GM19372 (cell line): Measurements from ENCODE around the gene ZNF501.

ENCODE experiments used
- ATAC-seq: cut with Tn5 transposase; IDR thresholded peaks from one replicate; pipeline ENCODE4 v1.9.1; 2021; ENCODE audit warnings: mild to moderate bottlenecking, low read depth, moderate library complexity; ENCODE audit not compliant: unreplicated experiment

The ZNF501 gene

DNA sequence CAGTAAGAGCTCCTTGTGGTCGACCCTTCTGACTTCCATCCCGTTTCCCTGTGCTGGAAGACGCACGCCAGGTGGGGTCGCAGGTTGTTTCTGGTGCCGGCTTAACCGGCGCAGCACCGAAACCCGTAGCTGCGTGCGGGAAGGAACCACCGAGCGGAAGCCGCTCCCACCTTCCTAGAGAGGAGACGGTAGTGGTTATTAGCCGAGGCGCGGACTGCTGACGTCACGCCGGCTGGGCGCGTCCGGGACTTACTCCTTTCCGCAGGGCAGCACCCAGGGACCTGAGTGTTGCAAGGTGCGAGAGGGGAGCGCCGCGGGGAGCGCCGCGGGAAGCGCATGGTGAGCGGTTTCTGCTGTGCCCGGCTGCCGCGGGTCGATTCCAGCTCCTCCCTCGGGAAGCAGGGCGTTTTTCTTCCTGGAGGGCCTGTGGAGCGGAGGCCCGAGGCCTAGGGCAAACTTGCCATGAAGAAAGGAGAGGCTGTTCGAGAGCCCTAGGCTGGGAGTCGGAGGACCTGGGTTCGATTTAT is at the start of gene ZNF501:
Gene ZNF501, plus strand, starts transcription at position 252 of the 527 bp plus-strand sequence. CDS start 4,787 bp downstream, outside the sequence.
- peak; percentile 90 for ATAC-seq

DNA sequence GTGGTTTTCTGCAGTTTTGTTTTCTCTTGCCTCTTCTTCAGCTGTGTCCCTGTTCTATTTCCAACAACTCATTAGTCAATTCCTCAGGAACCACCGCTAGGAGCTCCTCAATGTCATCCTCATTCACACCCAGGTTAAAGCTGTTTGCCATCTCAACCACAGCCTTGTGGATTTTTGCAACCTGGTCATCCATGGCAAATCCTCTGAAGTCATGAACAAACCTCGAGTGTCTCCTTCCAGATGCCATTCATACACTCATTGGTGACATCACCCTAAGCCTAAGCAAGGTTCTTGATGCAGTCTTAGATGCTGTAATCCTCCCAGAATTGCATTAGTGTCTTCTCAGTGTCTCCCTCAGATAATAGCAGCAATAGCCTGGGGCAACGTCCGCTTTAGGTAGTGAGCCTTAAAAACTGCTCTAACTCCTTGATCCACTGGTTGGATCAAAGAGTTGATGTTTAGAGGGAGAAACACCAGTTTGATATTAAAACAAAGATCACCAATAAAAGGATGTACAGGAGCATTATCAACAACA is 48.4 kb upstream of the ZNF501 start:
- no peak for ATAC-seq

DNA sequence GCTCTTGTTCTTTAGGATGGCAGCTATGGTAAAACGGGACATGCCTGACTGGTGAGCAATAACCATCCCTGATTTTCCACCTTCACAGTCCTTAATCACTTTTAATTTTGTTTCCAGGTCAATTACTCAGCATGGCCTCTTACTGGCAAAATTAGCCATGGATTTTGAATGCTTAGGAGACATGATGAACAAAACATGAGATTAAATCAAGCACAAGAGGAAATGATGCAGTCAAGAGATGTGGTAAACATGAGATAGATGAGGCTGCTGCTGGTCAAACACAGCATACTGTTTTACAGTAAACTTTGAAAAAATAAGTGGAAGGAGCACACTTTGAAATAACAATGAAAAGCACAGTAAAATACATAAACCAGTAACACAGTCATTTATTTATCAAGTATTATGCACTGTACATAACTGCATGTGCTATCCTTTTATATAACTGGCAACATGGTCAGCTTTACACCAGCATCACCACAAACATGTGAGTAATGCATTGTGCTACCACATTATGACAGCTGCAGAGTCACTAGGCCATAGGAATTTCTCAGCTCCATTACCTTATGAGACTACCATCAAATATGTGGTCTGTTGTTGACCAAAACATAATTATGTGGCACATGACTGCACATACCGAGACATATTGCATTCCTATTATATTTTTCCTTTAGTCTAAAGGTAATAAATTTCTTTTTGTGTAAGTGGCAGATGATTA is 47.1 kb upstream of the ZNF501 start:
- no peak for ATAC-seq

DNA sequence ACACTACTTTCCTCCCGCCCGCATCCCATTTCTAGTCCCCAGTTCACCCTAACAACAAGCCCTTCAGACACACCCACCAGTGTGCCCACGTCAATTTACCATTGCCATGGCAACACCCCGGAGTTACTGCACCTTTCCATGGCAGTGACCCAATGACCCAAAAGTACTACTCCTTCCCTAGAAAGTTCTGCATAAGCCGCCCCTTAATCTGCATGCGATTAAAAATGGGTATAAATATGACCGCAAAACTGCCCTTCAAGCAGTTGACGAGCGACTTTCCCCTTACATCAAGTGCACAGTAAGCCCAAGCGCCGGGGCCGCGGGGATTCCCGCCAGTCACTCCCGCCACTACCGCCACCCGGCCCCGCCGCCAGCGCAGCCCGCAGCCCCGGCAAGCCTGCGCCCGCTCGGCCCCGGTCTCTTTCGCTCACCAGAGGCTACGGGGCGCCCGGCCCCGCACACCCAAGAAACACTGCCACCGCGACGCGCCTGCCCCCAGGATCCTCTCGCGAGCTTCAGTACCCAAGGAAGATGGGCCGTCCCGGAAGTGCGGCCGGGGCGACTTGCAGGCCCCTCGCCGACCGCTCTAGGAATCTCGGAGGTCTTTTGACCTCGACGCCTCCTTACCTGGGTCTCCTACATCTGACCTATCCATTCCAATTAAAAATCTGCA is 44.2 kb upstream of the ZNF501 start:
- peak; percentile 82 for ATAC-seq

DNA sequence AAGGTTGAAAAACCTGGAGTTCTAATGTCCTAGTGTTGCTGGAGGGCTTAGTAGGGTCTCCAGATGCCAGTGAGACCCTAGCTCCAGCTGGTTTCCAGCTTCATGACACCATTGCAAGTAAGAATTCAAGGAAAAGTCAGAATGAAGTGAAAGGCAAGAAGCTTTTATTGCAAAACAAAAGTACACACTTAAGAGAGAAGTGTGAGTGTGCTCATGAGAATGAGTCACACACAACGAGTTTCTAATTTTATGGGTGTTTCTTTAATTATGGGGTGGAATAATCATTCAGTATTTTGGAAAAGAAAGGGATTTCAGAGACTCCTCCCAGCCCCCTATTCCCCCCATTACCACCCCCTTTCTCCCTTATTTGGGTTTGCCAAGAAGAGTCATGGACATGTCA is 41.5 kb upstream of the ZNF501 start:
- ATAC-seq = no peak

DNA sequence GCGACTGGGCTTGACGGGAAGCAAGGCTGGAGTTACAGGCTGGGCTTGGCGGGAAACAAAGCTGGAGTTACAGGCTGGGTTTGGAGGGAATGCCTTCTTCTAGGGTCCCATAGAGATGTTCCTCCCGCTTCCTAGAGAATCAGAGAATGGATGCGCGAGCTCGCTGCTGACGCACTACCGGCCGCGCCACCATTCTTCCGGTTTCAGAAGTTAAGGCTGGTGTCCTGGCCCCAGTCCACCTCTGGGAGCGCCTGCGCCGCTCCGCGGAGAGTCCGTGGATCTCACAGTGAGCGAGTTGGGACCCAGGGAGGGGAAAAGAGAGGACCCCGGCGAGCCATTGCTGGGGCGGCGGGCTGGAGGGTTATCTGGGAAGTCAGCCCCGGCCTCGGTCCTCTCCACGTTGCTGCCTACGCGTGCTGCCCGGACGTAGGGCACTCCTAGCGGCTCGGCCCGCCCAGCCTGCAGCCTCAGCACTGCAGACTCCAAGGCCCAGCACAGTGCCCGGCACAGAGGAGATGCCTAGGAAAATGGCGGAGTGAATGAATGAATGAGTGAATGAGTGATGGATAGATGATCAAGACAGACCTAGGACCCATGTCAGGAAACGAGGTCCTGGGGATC is 16.9 kb upstream of the ZNF501 start, which contains the start of gene ZNF502:
Gene ZNF502, plus strand, starts transcription at position 206 of the 621 bp plus-strand sequence. CDS start 7,602 bp downstream, outside the sequence.
- no peak for ATAC-seq

DNA sequence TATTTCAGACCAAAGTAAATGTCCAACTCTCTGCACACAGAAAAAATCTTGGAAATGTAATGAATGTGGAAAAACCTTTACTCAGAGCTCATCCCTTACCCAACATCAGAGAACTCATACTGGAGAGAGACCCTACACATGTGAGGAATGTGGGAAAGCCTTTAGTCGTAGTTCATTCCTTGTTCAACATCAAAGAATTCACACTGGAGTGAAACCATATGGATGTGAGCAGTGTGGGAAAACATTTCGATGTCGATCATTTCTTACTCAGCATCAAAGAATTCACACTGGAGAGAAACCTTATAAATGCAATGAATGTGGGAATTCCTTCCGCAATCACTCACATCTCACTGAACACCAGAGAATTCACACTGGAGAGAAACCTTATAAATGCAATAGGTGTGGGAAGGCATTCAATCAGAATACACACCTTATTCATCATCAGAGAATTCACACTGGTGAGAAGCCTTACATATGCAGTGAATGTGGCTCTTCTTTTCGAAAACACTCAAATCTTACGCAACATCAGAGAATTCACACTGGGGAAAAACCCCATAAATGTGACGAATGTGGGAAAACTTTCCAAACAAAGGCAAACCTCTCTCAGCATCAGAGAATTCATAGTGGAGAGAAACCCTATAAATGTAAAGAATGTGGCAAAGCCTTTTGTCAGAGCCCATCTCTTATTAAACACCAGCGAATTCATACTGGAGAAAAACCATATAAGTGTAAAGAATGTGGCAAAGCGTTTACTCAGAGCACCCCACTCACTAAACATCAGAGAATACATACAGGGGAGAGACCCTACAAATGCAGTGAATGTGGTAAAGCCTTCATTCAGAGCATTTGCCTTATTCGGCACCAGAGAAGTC is 8.0 kb upstream of the ZNF501 start:
- ATAC-seq = no peak

DNA sequence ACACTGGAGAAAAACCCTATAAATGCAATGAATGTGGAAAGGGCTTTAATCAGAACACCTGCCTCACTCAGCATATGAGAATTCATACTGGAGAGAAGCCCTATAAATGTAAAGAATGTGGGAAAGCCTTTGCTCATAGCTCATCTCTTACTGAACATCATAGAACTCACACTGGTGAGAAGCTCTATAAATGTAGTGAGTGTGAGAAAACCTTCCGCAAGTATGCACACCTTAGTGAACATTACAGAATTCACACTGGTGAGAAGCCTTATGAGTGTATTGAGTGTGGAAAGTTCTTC is 7.4 kb upstream of the ZNF501 start:
- ATAC-seq = no peak

DNA sequence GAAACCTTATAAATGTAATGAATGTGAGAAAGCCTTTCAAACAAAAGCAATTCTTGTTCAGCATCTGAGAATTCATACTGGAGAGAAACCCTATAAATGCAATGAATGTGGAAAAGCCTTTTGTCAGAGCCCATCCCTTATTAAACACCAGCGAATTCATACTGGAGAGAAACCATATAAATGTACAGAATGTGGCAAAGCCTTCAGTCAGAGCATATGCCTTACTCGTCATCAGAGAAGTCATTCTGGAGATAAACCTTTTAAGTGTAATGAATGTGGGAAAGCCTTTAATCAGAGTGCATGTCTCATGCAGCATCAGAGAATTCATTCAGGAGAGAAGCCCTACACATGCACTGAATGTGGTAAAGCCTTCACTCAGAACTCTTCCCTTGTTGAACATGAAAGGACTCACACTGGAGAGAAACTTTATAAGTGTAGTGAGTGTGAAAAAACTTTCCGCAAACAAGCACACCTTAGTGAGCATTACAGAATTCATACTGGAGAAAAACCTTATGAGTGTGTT is 5.3 kb downstream of the ZNF501 start:
- ATAC-seq = no peak

DNA sequence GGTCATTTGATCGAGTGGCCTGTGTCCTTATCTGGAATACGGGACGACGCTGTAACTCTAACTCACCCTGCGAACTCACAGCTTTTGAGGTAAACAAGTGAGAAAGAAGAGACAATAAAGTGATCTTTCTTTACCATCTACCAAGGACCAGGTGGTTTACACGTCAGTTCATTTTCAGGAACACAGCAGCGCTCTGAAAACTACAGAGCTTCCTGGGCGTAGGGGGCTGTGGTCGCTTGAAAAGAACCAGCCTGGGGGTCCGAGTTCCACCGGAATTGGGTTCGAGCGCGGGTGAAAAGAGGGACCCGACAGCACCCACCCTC is 31.6 kb downstream of the ZNF501 start:
- peak; percentile 16 for ATAC-seq

DNA sequence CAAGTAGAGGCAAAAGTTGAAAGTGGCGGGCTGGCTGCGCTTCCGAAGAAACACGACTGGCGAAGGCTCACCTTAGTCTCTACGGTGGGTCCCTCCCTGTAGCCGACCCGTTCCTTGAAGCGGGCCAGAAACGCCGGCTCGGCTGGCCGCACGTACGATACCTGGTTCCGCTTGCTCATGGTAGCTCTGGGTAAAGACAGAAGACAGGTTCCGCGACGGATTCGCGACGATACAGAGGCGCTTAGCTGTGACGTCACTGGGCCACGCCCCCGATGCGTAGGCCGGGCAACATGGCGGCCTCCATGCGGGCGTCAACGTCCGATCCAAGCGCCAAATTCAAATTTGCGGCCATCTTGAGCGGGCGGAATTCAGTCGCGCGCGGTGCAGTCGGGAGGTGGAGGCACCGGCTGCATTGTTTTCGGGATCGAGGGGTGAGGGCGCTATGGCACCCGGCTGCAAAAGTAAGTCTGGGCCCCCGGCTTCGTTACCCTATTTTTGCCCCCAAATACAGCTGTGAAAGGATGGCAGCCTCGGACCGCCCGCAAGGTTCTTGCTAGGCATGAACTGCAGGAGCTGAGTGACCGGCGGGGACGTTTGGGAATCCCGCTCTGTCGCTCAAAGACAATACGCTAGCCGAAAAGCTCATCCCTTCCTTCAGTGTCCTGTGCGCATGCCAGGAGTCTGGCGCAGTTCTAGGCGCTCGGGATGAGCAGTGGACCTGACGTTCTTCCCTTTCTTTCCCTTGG is 32.2 kb downstream of the ZNF501 start, which contains the start of the genes KIAA1143 and KIF15:
Gene KIAA1143, minus strand, starts transcription at position 196 of the 746 bp plus-strand sequence. Its CDS starts 17 bp downstream, at position 179.
Gene KIF15, plus strand, starts transcription at position 371 of the 746 bp plus-strand sequence. Its CDS starts 72 bp downstream, at position 443.
- peak; percentile 88 for ATAC-seq

DNA sequence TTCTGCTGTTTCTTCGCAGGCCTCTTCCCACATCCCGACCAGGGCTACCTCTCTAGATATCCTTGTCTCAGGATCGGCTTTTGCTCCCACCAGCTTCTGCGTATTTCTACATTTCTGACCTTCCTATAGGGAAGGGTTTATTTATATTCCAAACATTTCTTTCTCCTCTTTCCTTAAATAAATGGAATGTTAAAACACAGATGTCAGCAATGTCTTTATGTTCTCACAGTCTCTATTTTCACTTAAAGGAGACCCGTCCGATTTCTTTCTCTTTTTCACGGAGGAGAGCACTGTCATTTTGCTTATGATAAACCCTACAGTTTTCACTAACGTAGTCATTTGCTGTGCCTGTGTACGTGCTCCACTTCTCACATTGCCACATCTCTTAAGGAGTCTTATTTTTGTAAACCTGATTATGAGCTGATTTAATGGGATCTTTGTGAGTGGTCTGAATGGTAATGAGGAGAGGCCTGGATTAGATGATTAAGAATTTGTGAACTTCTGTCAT is 32.8 kb downstream of the ZNF501 start:
- ATAC-seq = peak; percentile 10

DNA sequence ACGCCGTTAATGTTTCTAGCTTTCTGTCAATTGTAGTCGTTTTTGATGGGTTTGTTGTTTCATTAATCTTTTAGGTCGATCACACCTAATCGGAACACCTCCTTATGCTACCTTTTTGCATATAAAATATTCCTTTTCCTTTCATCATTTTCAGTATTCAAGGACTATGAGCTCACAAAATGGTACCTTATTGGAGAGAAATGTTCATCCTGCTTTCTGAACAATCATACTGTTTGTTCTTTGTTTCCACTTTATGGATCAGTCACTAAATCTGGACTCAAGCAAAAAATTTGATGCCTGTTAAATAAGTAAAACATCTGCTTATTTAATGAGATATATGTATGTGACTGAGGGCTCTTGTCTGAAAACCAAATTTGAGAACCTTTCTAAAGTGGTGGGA is 33.3 kb downstream of the ZNF501 start:
- ATAC-seq = no peak

DNA sequence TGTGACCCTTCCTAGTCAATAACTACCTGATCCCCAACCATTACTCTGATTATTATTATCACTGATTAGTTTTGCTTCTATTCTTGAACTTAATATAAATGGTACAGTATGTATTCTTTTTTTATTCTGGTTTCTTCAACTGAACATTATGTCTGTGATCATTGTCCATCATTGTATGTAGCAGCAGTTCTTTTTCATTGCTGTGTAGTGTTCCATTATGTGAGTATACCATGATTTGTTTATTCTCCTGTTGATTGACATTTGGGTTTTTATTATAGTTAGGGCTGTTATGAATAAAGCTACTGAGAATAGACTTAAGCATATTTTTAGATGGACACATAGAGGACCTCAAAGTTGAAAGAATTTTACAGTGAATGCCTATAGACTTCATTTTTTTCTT is 34.8 kb downstream of the ZNF501 start:
- ATAC-seq = no peak

DNA sequence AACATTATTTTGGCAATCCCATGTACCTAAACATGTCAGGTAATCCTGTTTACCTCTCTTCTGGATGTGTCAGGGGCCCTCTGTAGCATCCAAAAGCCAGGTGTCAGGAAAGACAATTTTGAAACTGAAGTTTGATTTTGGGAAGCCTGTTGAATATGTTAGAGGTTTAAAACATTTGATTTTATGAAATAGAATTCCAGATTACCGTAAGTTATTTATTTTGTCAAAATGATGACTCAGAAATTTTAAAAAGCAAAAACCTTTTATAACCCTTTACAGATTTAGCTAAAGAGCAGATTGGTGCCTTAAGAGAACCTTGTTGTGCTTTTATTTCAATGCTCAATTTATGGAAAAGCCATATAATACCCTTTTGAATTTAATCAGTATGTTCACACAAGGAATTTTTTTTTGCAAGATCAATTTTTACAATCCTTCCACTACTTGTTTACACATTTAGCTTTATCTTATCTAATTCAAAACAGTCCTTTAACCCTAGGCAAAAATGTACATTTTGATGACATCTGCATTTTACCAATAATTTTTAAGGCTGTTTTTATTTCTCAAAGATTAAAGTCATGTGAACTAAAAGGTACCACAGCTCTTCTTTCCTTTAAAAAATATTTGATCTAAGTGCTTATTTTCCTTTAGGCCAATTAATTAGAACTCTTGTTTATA is 42.1 kb downstream of the ZNF501 start:
- no peak for ATAC-seq

DNA sequence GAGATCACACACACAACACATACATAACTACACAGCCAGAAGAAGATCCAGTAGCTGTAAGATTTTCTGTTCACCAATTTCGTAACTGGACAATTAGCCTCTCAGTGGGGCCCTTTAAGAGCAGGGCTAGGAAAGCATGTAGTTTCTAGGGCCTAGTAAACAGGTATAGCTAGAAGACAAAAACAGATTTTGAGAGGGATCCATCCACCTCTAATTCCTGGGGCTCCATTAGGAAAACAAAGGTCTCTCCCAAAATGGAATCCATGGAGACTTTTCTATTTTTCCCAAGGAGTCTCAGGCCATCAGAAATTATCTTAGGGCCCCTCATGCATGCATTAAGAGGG is 42.6 kb downstream of the ZNF501 start:
- ATAC-seq = no peak

DNA sequence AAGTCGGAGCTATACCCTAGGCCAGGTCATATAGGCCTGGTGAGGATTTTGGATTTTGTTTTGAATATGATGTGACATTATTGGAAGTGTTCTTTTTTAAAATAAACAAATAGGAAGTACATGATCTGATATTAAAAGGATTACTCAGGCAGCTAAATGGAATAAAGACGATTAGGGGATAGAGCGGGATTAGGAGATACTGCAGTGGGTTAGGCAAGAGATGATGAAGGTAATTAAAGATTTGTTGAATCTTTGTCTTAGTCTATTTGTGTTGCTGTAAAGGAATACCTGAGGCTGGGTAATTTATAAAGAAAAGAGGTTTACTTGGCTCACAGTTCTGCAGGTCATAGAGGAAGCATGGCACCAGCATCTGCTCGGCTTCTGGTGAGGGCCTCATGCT is 53.5 kb downstream of the ZNF501 start:
- ATAC-seq = no peak
